Central memory CD8-positive, alpha-beta T cell (primary cell): ENCODE results near the gene OTOGL.
"Not testable (repeated sequence)": the region's sequence is repeated elsewhere in the genome, so short reads cannot be mapped to it uniquely, and the experiment has no call there.

Experiments
- ATAC-seq: fragments of 150-1000 bp; cut with Tn5 transposase; replicated peaks from 2 replicates; pipeline ENCODE4 v1.10.0; 2022; ENCODE audit warnings: mild to moderate bottlenecking, moderate FRiP score, moderate number of reproducible peaks; ENCODE audit not compliant: poor library complexity, severe bottlenecking; ENCODE audit errors: extremely low read depth
- DNase-seq, 2 donors: peaks; one replicate each; pipeline ENCODE4 v3.0.0; 2021; ENCODE audit warnings: low spot score in 2 of 2
- H3K27ac Mint-ChIP-seq: one replicate; pipeline ENCODE4 v1.8.0; 2022; ENCODE audit warnings: low read depth, mild to moderate bottlenecking, moderate library complexity, mixed read lengths
- H3K27me3 Mint-ChIP-seq: one replicate; pipeline ENCODE4 v1.8.0; 2022; ENCODE audit warnings: mixed read lengths
- H3K36me3 Mint-ChIP-seq: one replicate; pipeline ENCODE4 v1.8.0; 2022; ENCODE audit warnings: mild to moderate bottlenecking, moderate library complexity, mixed read lengths; ENCODE audit not compliant: insufficient read depth
- H3K4me1 Mint-ChIP-seq: one replicate; pipeline ENCODE4 v1.8.0; 2022; ENCODE audit warnings: mixed read lengths
- H3K4me3 Mint-ChIP-seq: one replicate; pipeline ENCODE4 v1.8.0; 2022; ENCODE audit warnings: mild to moderate bottlenecking, moderate library complexity, mixed read lengths
- H3K9me3 Mint-ChIP-seq: one replicate; pipeline ENCODE4 v1.8.0; 2022; ENCODE audit warnings: mixed read lengths

OTOGL gene

GRCh38 chr12:80282761-80283160, 183.4 kb downstream of the OTOGL start:
- DNase-seq (no peak), ATAC-seq (no peak)
- peaks cover 5% of the 10 kb centered on the region for H3K9me3 Mint-ChIP-seq
- H3K36me3 Mint-ChIP-seq, result no peaks in the 10 kb centered on the region
- no peak overlapping the region for H3K27ac Mint-ChIP-seq
- no peak overlapping the region for H3K4me3 Mint-ChIP-seq
- peaks cover 14% of the 10 kb centered on the region for H3K27me3 Mint-ChIP-seq
- H3K4me1 Mint-ChIP-seq, result no peaks in the 10 kb centered on the region

- ATAC-seq, result no peak
- no peak overlapping the region for H3K4me3 Mint-ChIP-seq
- H3K27ac Mint-ChIP-seq, result no peak overlapping the region
- peaks cover 14% of the 10 kb centered on the region for H3K27me3 Mint-ChIP-seq
- peaks cover 5% of the 10 kb centered on the region for H3K9me3 Mint-ChIP-seq
- no peaks in the 10 kb centered on the region for H3K36me3 Mint-ChIP-seq
- no peak for DNase-seq
- H3K4me1 Mint-ChIP-seq, result no peaks in the 10 kb centered on the region
Measured at GRCh38 chr12:80291108-80291754, 191.9 kb downstream of the OTOGL start.

GRCh38 chr12:80293347-80293746, 194.0 kb downstream of the OTOGL start:
- no peaks in the 10 kb centered on the region for H3K4me1 Mint-ChIP-seq
- H3K9me3 Mint-ChIP-seq, result peaks cover 4% of the 10 kb centered on the region
- no peak overlapping the region for H3K27ac Mint-ChIP-seq
- ATAC-seq (no peak), DNase-seq (no peak)
- no peaks in the 10 kb centered on the region for H3K36me3 Mint-ChIP-seq
- H3K4me3 Mint-ChIP-seq, result no peak overlapping the region
- H3K27me3 Mint-ChIP-seq, result no peaks in the 10 kb centered on the region

GRCh38 chr12:80293759-80294158, 194.4 kb downstream of the OTOGL start:
- Mint-ChIP-seq H3K4me1 (no peaks in the 10 kb centered on the region), H3K4me3 (no peak overlapping the region), H3K27ac (no peak overlapping the region), H3K27me3 (no peaks in the 10 kb centered on the region), H3K9me3 (peaks cover 4% of the 10 kb centered on the region), H3K36me3 (no peaks in the 10 kb centered on the region)
- DNase-seq (no peak), ATAC-seq (no peak)

GRCh38 chr12:80299219-80299618, 199.9 kb downstream of the OTOGL start:
- Mint-ChIP-seq H3K4me1 (no peaks in the 10 kb centered on the region), H3K4me3 (no peak overlapping the region), H3K9me3 (peaks cover 4% of the 10 kb centered on the region), H3K27me3 (no peaks in the 10 kb centered on the region), H3K27ac (no peak overlapping the region), H3K36me3 (no peaks in the 10 kb centered on the region)
- ATAC-seq (no peak), DNase-seq (no peak)

GRCh38 chr12:80299976-80300375, 200.6 kb downstream of the OTOGL start:
- Mint-ChIP-seq H3K9me3 (peaks cover 4% of the 10 kb centered on the region), H3K36me3 (no peaks in the 10 kb centered on the region), H3K27ac (no peak overlapping the region), H3K4me3 (no peak overlapping the region), H3K27me3 (no peaks in the 10 kb centered on the region), H3K4me1 (no peaks in the 10 kb centered on the region)
- ATAC-seq (no peak), DNase-seq (no peak)

- not testable (repeated sequence) for DNase-seq, H3K27ac Mint-ChIP-seq, H3K4me3 Mint-ChIP-seq, H3K4me1 Mint-ChIP-seq, H3K36me3 Mint-ChIP-seq, H3K27me3 Mint-ChIP-seq, ATAC-seq
- H3K9me3 Mint-ChIP-seq, result peaks cover 11% of the 10 kb centered on the region
Measured at GRCh38 chr12:80307436-80307835, 208.1 kb downstream of the OTOGL start.

GRCh38 chr12:80313209-80313608, 213.9 kb downstream of the OTOGL start:
- Mint-ChIP-seq H3K9me3 (peaks cover 11% of the 10 kb centered on the region), H3K4me3 (no peak overlapping the region), H3K27ac (no peak overlapping the region), H3K36me3 (no peaks in the 10 kb centered on the region), H3K27me3 (no peaks in the 10 kb centered on the region), H3K4me1 (no peaks in the 10 kb centered on the region)
- no peak for DNase-seq
- no peak for ATAC-seq

GRCh38 chr12:80314741-80315140, 215.4 kb downstream of the OTOGL start:
- Mint-ChIP-seq H3K4me1 (no peaks in the 10 kb centered on the region), H3K27ac (no peak overlapping the region), H3K36me3 (no peaks in the 10 kb centered on the region), H3K9me3 (peaks cover 3% of the 10 kb centered on the region), H3K27me3 (no peaks in the 10 kb centered on the region), H3K4me3 (no peak overlapping the region)
- DNase-seq (no peak), ATAC-seq (no peak)

GRCh38 chr12:80316222-80316621, 216.9 kb downstream of the OTOGL start:
- ATAC-seq (no peak), DNase-seq (no peak)
- H3K27me3 Mint-ChIP-seq, result no peaks in the 10 kb centered on the region
- no peak overlapping the region for H3K4me3 Mint-ChIP-seq
- H3K27ac Mint-ChIP-seq, result no peak overlapping the region
- no peaks in the 10 kb centered on the region for H3K4me1 Mint-ChIP-seq
- H3K36me3 Mint-ChIP-seq, result no peaks in the 10 kb centered on the region
- H3K9me3 Mint-ChIP-seq, result no peaks in the 10 kb centered on the region

GRCh38 chr12:80317307-80317706, 218.0 kb downstream of the OTOGL start:
- H3K4me3 Mint-ChIP-seq, result no peak overlapping the region
- no peak overlapping the region for H3K27ac Mint-ChIP-seq
- DNase-seq (no peak), ATAC-seq (no peak)
- no peaks in the 10 kb centered on the region for H3K4me1 Mint-ChIP-seq
- H3K9me3 Mint-ChIP-seq, result no peaks in the 10 kb centered on the region
- no peaks in the 10 kb centered on the region for H3K36me3 Mint-ChIP-seq
- H3K27me3 Mint-ChIP-seq, result no peaks in the 10 kb centered on the region

GRCh38 chr12:80317899-80318298, 218.6 kb downstream of the OTOGL start:
- Mint-ChIP-seq H3K9me3 (no peaks in the 10 kb centered on the region), H3K4me1 (no peaks in the 10 kb centered on the region), H3K4me3 (no peak overlapping the region), H3K36me3 (no peaks in the 10 kb centered on the region), H3K27ac (no peak overlapping the region), H3K27me3 (no peaks in the 10 kb centered on the region)
- ATAC-seq (no peak), DNase-seq (no peak)

GRCh38 chr12:80320121-80320678, 220.9 kb downstream of the OTOGL start:
- Mint-ChIP-seq H3K27ac (no peak overlapping the region), H3K36me3 (no peaks in the 10 kb centered on the region), H3K9me3 (peaks cover 9% of the 10 kb centered on the region), H3K4me3 (no peak overlapping the region), H3K27me3 (no peaks in the 10 kb centered on the region), H3K4me1 (no peaks in the 10 kb centered on the region)
- DNase-seq (no peak), ATAC-seq (no peak)
